ENCODE measurements around the gene TLR10.

The TLR10 gene

DNA sequence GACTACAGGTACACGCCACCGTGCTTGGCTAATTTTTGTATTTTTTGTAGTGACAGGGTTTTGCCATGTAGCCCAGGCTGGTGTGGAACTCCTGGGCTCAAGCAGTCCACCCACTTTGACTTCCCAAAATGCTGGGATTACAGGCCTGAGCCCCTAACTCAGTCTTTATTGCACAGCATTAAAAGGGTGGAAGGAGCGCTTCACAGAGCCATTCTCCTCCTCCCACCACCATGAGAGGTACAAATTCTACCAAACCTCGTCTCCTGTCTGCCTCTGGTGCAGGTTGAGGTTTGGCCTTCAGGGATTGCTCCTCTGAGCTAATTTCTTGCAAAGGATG is 52.3 kb downstream of the TLR10 start:
- DNase-seq (ENCODE audit: low read depth): no peak

DNA sequence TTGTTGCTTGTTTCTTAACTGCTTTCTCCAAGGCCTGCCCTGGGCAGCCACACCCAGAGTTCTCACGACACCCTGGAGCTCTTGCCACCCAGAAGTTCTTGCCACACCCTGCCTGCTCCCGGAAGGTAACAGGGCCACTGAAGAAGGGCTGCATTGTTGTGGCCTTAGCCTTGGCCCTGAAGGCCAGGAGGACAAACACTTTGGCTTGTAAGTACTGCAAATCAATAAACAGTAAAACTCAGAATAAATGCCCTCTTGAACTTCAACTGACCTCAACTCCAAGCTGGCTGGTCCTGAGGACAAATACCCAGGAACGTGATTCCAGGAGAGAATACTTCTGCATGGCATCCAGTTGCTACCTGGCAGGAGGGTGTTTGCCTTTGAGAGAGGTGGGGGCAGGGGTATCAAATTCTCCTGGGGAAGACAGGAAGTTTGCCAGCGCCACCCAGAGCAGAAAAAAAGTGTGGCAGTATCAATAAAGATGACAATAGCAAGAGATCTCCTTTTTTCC is 54.1 kb downstream of the TLR10 start:
- DNase-seq (ENCODE audit: low read depth): no peak

DNA sequence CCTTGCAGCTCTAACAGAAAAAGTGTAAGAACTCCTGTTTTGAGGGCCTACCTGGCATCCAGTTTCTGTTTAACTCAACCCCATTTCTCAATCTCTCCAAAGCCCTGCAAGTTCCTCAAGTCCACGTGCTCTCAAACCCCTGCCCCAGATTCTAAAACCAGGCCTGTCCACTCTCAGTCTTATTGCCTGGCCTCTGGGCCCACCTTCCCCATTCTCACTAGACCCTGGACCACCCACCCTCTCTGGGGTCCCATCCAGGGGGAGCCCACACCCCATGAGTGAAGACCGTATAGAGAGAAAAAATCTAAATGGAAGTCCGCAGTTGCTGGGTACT is 58.3 kb downstream of the TLR10 start:
- DNase-seq (ENCODE audit: low read depth): no peak

GRCh38 chr4:38723726-38724474 is 58.9 kb downstream of the TLR10 start:
- DNase-seq (ENCODE audit: low read depth): no peak

GRCh38 chr4:38723114-38723513 is 59.7 kb downstream of the TLR10 start:
- no peak for DNase-seq (ENCODE audit: low read depth)
